SHP77 (cell line): Measurements from ENCODE around the gene CNNM3.

Experiments
- DNase-seq, 2 experiments: peaks; one replicate each; lab custom pipeline; 2025; lab: John Stamatoyannopoulos, UW

Gene CNNM3

DNA sequence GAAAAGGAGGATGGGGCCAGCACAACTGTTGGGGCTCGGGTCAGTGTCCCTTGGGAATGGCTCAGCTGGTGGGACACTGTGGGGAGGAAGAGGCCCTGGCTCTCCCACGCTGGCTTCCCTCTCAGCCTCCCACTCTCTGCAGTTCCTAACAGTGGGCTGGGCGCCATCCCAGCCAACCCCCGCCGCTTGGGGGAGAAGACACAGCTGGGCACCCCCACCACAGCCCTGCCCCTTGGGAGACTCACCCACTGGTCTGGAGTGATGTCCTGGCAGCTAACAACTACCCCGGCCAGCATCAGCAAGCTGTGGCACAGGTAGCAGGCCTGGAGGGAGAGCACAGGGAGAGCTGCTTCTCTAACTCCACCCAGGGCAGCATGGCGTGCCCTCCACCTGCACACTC, 62.1 kb downstream of the CNNM3 start:
- DNase-seq = no peak

DNA sequence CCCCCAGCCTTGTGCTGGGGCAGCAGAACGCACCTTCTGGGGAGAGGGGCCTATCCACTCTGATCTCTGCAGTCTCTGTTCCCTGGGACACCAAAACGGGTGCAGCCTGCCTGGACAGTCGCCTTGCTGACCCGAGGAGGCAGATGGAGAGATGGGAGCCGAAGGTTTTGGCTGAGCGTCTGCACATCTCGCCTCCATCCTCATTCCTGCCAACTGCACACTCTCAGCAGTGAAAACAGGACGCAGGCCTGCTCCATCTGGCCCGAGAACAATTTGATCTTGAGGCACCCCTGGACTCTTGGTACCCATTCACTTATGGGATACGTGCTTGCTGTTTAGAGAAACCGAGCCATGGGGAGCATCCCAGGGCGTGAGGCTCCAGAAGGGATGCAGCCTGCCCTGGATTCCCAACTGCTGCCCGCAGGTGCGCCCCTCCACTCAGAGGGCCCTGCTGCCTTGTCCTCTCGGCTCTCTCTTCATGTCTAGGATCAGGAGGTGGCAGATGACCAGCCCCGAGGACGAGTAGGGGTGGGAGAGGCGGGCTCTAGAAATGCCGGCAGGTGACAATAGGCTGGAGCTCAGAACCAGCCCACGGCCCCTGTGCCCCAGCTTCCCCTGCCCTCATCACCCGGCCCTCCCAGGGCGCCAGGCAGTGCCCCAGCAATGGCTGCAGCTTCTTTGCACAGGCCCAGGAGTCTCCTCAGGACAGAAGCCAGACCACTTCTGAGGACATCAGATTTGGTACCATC, 62.9 kb downstream of the CNNM3 start:
- no peak for DNase-seq

GRCh38 chr2:96879545-96880040, 63.5 kb downstream of the CNNM3 start:
- DNase-seq = no peak

DNA sequence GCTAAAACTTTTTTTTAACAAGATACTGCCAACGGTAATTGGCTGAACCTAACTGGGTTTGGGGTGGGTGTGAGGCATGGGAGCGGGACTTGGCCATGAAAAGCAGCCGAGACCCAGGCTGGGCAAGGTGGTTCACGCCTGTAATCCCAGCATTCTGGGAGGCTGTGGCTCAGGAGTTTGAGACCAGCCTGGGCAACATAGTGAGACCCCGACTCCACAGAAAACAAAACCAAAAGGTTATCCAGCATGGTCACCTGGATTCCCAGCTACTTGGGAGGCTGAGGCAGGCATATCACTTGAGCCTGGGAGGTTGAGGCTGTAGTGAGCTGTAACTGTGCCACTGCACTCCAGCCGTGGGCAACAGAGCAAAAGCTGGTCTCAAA, 64.8 kb downstream of the CNNM3 start:
- DNase-seq = no peak

DNA sequence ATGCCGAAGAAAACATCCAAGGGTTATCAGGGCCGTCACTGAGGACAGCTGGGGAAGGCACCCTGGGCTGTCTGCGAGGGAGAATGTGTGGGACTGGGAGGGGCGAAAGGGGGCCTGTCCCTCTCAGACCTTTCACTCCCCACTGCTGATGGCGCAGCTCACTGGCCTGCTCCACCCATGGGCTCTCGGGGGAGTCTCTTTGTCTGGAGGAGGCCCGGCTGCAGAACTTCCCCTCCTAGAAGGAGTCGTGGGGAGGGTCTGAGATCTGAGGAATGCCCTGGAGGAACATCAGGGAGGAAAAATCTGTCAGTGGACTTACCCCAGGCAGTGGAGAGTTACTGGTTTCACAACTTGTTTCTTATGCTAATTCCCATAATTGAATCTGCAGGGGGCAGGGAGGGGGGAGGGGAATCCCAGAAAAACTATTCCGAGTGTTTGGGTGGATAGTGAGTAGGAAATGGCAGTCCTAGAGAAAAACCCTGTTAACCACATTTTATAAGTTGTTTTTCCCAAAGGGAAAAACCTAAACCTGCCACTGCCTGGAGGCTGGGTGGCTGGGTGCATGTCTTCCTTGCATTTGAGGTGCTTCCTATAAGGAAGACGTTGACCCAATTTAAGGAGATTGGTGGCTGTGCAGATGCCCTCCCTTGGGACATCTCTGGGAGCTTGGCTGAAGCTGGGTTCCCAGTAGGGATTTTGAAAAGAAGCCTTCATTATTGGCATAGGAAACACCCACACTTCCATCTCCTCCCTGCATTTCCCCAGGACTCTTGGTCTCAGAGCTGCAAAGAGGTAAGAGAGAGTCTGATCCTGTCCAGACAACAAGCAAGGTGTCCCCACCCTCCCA, 65.5 kb downstream of the CNNM3 start:
- DNase-seq = no peak

DNA sequence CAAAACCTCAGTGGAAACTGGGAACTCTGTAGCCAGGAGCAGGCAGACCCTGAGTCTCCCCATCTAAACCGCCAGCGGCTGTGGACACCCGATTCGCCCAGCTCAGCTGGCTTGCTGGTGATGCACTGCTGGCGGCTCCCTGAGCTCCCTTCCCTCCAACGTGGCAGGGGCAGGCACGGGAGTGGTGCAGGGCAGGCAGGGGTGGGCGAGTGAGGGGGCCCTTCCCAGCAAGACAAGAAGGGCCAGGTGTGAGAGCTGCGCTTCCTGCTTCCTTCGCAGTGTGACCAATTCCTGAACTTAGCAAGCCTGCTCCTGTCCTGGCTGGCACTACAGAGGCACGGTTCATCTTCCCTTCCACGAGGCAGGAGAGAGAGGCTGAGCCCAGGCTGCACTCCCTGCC, 66.2 kb downstream of the CNNM3 start:
- DNase-seq = no peak

DNA sequence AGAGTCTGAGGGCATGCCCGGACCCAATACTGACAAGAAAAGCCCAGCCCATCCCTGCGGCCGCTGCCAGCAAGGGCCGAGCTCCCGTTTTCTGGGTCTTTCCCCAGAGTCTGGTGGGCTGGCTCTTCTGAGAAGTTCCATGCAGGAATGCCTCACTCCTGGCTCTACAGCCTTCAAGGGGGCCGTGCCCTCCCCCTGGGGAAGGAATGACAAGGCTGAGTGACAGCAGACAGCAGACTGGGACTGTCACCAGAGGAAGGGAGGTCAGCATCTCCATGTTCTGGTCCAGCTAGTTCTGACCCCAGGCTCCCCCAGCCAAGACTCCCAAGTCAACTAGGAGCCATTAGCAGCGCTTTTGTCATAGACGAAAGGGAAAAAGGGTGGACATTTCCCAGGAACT, 66.8 kb downstream of the CNNM3 start:
- no peak for DNase-seq

- no peak for DNase-seq
These were observed 67.2 kb downstream of the CNNM3 start for GRCh38 chr2:96883306-96883705.
